HepG2 (cell line): Measurements from ENCODE around the gene EEFSEC. TPM values are rescaled to one million over a fixed set of nuclear protein-coding genes. Genes with fewer than 3 reads are reported as not detected.

Source experiments
- ATAC-seq: fragments of 200-7000 bp; cut with Tn5 transposase; 3 replicates; pipeline ENCODE4 v1.9.1; 2020; ENCODE audit warnings: mild to moderate bottlenecking, moderate library complexity
- BruUV-seq: library from RNA; stranded (reverse); fragments of 400-500 nt; replicated peaks from 2 replicates; lab custom pipeline; 2021; lab: Mats Ljungman, UMichigan
- CTCF ChIA-PET: fragments of 300-600 bp; formaldehyde crosslinking; extraction: SDS; loops from one replicate; lab custom pipeline; 2021; ENCODE audit warnings: low total read pairs, inconsistent platforms, low intra/inter-chr PET ratio; lab: Yijun Ruan, JAX
- POLR2A ChIA-PET: fragments of 350-600 bp; sonication (Branson Sonifier 250); formaldehyde crosslinking; loops from one replicate; lab custom pipeline; 2020; ENCODE audit warnings: antibody characterized with exemption, inconsistent platforms; lab: Yijun Ruan, JAX
- DNase-seq: peaks from one replicate; pipeline ENCODE4 v3.0.0-alpha.2; 2015; ENCODE audit warnings: low spot score
- FAIRE-seq: peaks from 3 replicates; lab custom pipeline; 2011; peaks lifted over from hg19 to GRCh38; lab: Jason Lieb, UNC
- H2AFZ ChIP-seq: one replicate; pipeline ENCODE4 v1.6.1; 2011; ENCODE audit warnings: low read length, inconsistent platforms
- H3K27ac ChIP-seq: fragments of 300-600 bp; 3 replicates; pipeline ENCODE4 v1.8.0; 2011; ENCODE audit warnings: mixed run types, mild to moderate bottlenecking, mixed read lengths, low read length, inconsistent platforms; ENCODE audit not compliant: insufficient read depth; ENCODE audit errors: extremely low read length
- H3K27me3 ChIP-seq, 2 experiments: fragments of 200-600 bp in 1 of 2; 2 replicates in 1 of 2; 3 replicates in 1 of 2; pipeline versions ENCODE4 v1.6.0 to v1.8.0; 2011; ENCODE audit warnings: low read length in 2 of 2, mild to moderate bottlenecking in 2 of 2, moderate library complexity in 2 of 2, inconsistent platforms in 1 of 2; ENCODE audit not compliant: insufficient read depth in 2 of 2, control insufficient read depth in 1 of 2
- H3K36me3 ChIP-seq, 2 experiments: fragments of 200-600 bp in 1 of 2; replicated peaks in 1 of 2; 2 replicates in 1 of 2; 3 replicates in 1 of 2; pipeline versions ENCODE4 v1.5.1 to v1.8.0; 2011; ENCODE audit warnings: low read length in 2 of 2, inconsistent platforms in 1 of 2; ENCODE audit not compliant: insufficient read depth in 2 of 2, control insufficient read depth in 1 of 2
- H3K4me1 ChIP-seq: 2 replicates; pipeline ENCODE4 v1.5.1; 2012; ENCODE audit warnings: low read length, inconsistent platforms; ENCODE audit not compliant: insufficient read depth
- H3K4me2 ChIP-seq: 2 replicates; pipeline ENCODE4 v1.6.0; 2011; ENCODE audit warnings: low read depth, low read length, inconsistent platforms
- H3K4me3 ChIP-seq, 3 experiments: fragments of 200-600 bp in 1 of 3; sonication (generic), shearing (Covaris generic) in 1 of 3; replicated peaks in 1 of 3; 2 replicates each; pipeline ENCODE4 v1.5.1; 2011 to 2016; ENCODE audit warnings: low read length in 3 of 3, inconsistent platforms in 2 of 3, low read depth in 2 of 3, mild to moderate bottlenecking in 2 of 3, control low read depth in 1 of 3, mixed read lengths in 1 of 3; ENCODE audit not compliant: insufficient read depth in 1 of 3
- H3K79me2 ChIP-seq: one replicate; pipeline ENCODE4 v1.6.1; 2011; ENCODE audit warnings: low read length, inconsistent platforms; ENCODE audit not compliant: insufficient read depth
- H3K9ac ChIP-seq: 2 replicates; pipeline ENCODE4 v1.6.0; 2011; ENCODE audit warnings: mild to moderate bottlenecking, low read depth, low read length, inconsistent platforms; ENCODE audit not compliant: insufficient read depth
- H3K9me3 ChIP-seq: 2 replicates; pipeline ENCODE4 v1.5.1; 2012; ENCODE audit warnings: mild to moderate bottlenecking, low read length
- H4K20me1 ChIP-seq: 2 replicates; pipeline ENCODE4 v1.6.0; 2011; ENCODE audit warnings: inconsistent platforms, mild to moderate bottlenecking, low read length, moderate library complexity; ENCODE audit not compliant: insufficient read depth
- HNRNPL ChIP-seq: fragments of 200-400 bp; formaldehyde crosslinking; IDR thresholded peaks from 2 replicates; pipeline ENCODE4 v1.6.1; 2017; ENCODE audit warnings: mild to moderate bottlenecking, low read depth, low read length
- MBNL3 ChIP-seq: fragments of 250-450 bp; sonication (Bioruptor Pico); conservative IDR thresholded peaks from 2 replicates; pipeline ENCODE4 v1.8.0; 2022; ENCODE audit warnings: mild to moderate bottlenecking, inconsistent platforms
- PHF21A ChIP-seq: sonication (generic); formaldehyde crosslinking; IDR thresholded peaks from 2 replicates; pipeline ENCODE4 v1.5.0; 2020; ENCODE audit warnings: mild to moderate bottlenecking, missing genetic modification reagents
- POLR2G ChIP-seq: fragments of 200-400 bp; formaldehyde crosslinking; IDR thresholded peaks from 2 replicates; pipeline ENCODE4 v1.6.1; 2018; ENCODE audit warnings: mild to moderate bottlenecking, low read depth, low read length, moderate library complexity
- RFX3 ChIP-seq: IDR thresholded peaks from 2 replicates; pipeline ENCODE4 v1.6.1; 2016; ENCODE audit warnings: missing biosample characterization, missing genetic modification reagents
- SP1 ChIP-seq, 2 experiments: fragments of 450-650 bp in 1 of 2; sonication (generic) in 1 of 2; formaldehyde crosslinking in 1 of 2; IDR thresholded peaks; 2 replicates each; pipeline versions ENCODE4 v1.4.0 to v1.6.1; 2016 to 2020; ENCODE audit warnings: missing genetic modification reagents in 1 of 2
- TRIM24 ChIP-seq: sonication (generic); formaldehyde crosslinking; IDR thresholded peaks from 2 replicates; pipeline ENCODE4 v1.8.0; 2022; ENCODE audit warnings: mild to moderate bottlenecking, missing genetic modification reagents
- XRCC5 ChIP-seq: fragments of 200-400 bp; formaldehyde crosslinking; optimal IDR thresholded peaks from 2 replicates; pipeline ENCODE3; 2017; ENCODE audit warnings: mild to moderate bottlenecking, low read length
- ZBTB39 ChIP-seq: sonication (generic); formaldehyde crosslinking; IDR thresholded peaks from 2 replicates; pipeline ENCODE4 v1.5.0; 2020; ENCODE audit warnings: missing genetic modification reagents
- ZFX ChIP-seq: sonication (generic); formaldehyde crosslinking; IDR thresholded peaks from 2 replicates; pipeline ENCODE4 v1.4.0; 2020; ENCODE audit warnings: mild to moderate bottlenecking, low read depth, missing genetic modification reagents, moderate library complexity
- ZIK1 ChIP-seq: sonication (generic); formaldehyde crosslinking; IDR thresholded peaks from 2 replicates; pipeline ENCODE4 v1.5.0; 2020; ENCODE audit warnings: mild to moderate bottlenecking, low read depth, missing genetic modification reagents, borderline replicate concordance
- ZNF546 ChIP-seq: sonication (generic); formaldehyde crosslinking; conservative IDR thresholded peaks from 2 replicates; pipeline ENCODE4 v1.8.1; 2023; ENCODE audit warnings: mild to moderate bottlenecking, missing genetic modification reagents
- ZNF562 ChIP-seq: sonication (generic); formaldehyde crosslinking; IDR thresholded peaks from 2 replicates; pipeline ENCODE4 v1.8.0; 2022; ENCODE audit warnings: missing genetic modification reagents, borderline replicate concordance
- ZNF839 ChIP-seq: sonication (generic); formaldehyde crosslinking; IDR thresholded peaks from 2 replicates; pipeline ENCODE4 v1.4.0; 2020; ENCODE audit warnings: missing genetic modification reagents, mild to moderate bottlenecking, borderline replicate concordance
- WGBS: methylation state at CpG from one replicate; pipeline ENCODE4 v1.1.6; 2017; ENCODE audit warnings: low lambda C conversion rate; 5-methylcytosine and 5-hydroxymethylcytosine counted together
- in situ Hi-C: cut with HindIII; loops from 2 replicates; pipeline ENCODE4 v1.10.0; 2017; ENCODE audit warnings: low pct_unique_long_range_greater_than_20kb; ENCODE audit not compliant: extremely low pct_ligation_motif_present
- intact Hi-C: fragments of 100-400 bp; cut with micrococcal nuclease; formaldehyde crosslinking; loops from one replicate; pipeline ENCODE4 v1.10.0; 2022; ENCODE audit not compliant: unreplicated experiment
- polyA plus RNA-seq, 8 experiments: library from polyadenylated mRNA; depleted of rRNA in 3 of 8; stranded (reverse) in 7 of 8; unstranded in 1 of 8; fragments of >200 nt; fragmentation: Illumina TruSeq in 4 of 8; extraction: Trizol in 4 of 8; gene quantifications; 2 replicates each; pipeline versions ENCODE4 v1.2.1 to v1.2.3, GENCODE V29; 2011 to 2016; ENCODE audit warnings: low read depth in 4 of 8, missing spikeins in 1 of 8, mixed read lengths in 1 of 8; ENCODE audit not compliant: insufficient read depth in 1 of 8
- total RNA-seq, 5 experiments: library from RNA; depleted of rRNA; stranded (reverse); fragments of >200 nt; fragmentation: Illumina TruSeq; extraction: Trizol; gene quantifications; 2 replicates each; pipeline ENCODE4 v1.2.3, GENCODE V29; 2016; ENCODE audit warnings: low read depth in 1 of 5
- TF ChIP-seq, protein P1 (sequence below): sonication (generic); formaldehyde crosslinking; IDR thresholded peaks from 2 replicates; pipeline ENCODE4 v1.4.0; 2020; ENCODE audit warnings: low read depth, mild to moderate bottlenecking, missing genetic modification reagents
- TF ChIP-seq, protein P2 (sequence below): IDR thresholded peaks from 2 replicates; pipeline ENCODE4 v1.6.1; 2016; ENCODE audit warnings: mild to moderate bottlenecking, missing biosample characterization, missing genetic modification reagents

The EEFSEC gene
- total and polyA plus RNA-seq, 2 of the 13 experiments (the other 11 are each of a cell fraction or from before 2014, with no cell fraction given): 6.4 to 24.2 TPM

DNA sequence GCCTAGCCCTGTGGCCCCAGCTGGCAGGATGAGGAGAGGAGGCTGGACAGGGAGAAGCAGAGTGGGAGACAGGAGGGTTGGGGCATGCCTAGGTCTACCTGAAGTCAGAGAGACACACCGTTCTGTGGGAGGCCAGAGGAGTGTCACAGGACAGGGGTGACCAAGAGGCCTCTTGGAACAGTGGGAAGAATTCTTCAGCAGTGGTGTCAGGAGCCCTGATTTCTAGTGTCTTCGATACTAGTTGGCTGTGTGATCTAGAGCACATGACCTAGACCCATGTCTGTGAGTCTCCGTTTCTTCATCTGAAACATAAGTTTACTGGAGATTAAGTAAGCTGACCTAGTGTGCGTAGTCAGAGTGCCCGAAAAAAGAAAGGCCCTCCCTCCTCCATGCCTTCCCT lies 92.2 kb downstream of the EEFSEC start:
- peaks cover 6% of the 10 kb centered on the region for H3K4me1 ChIP-seq
- TF ChIP-seq ZNF546 (CRISPR knock-in tag) (no peak), ZNF562 (CRISPR knock-in tag) (no peak), XRCC5 (no peak), POLR2G (no peak), HNRNPL (no peak), ZNF839 (CRISPR knock-in tag) (no peak), PHF21A (CRISPR knock-in tag) (no peak), RFX3 (no peak), MBNL3 (no peak), ZFX (no peak), TRIM24 (no peak), SP1 (IDR thresholded peaks at IDR 0.05) (no peak), SP1 (CRISPR knock-in tag; IDR thresholded peaks at IDR 0.05) (no peak), ZIK1 (CRISPR knock-in tag) (no peak), ZBTB39 (no peak)
- TF ChIP-seq, protein P1, sequence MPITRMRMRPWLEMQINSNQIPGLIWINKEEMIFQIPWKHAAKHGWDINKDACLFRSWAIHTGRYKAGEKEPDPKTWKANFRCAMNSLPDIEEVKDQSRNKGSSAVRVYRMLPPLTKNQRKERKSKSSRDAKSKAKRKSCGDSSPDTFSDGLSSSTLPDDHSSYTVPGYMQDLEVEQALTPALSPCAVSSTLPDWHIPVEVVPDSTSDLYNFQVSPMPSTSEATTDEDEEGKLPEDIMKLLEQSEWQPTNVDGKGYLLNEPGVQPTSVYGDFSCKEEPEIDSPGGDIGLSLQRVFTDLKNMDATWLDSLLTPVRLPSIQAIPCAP (CRISPR knock-in tag): no peak
- TF ChIP-seq, protein P2, sequence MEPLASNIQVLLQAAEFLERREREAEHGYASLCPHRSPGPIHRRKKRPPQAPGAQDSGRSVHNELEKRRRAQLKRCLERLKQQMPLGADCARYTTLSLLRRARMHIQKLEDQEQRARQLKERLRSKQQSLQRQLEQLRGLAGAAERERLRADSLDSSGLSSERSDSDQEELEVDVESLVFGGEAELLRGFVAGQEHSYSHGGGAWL (CRISPR knock-in tag): no peak
- CTCF ChIA-PET: no interaction called here
- WGBS: 75% methylated on average over 5 of the region's 5 CpGs
- H3K27me3 ChIP-seq: no peaks in the 10 kb centered on the region
- H2AFZ ChIP-seq: no peak overlapping the region
- H3K9me3 ChIP-seq: no peaks in the 10 kb centered on the region
- POLR2A ChIA-PET: no interaction called here
- H3K4me2 ChIP-seq: no peak overlapping the region
- FAIRE-seq (no peak), ATAC-seq (no peak), DNase-seq (no peak)
- BruUV-seq: no TSS peak
- peaks cover 2% of the 10 kb centered on the region; the same call in 1 of the 2 replicates for H4K20me1 ChIP-seq
- in situ Hi-C loops (no loop called here), intact Hi-C loops (no loop called here)
- H3K79me2 ChIP-seq: no peaks in the 10 kb centered on the region
- peaks cover 12 to 41% of the 10 kb centered on the region in 2 experiments; a peak in 4 of 5 replicates for H3K36me3 ChIP-seq
- no peak overlapping the region for H3K9ac ChIP-seq
- no peak overlapping the region for H3K27ac ChIP-seq
- H3K4me3 ChIP-seq: no peak overlapping the region
